ENCODE measurements around the gene SLMAP.

The SLMAP gene

GRCh38 chr3:57755368-57755675 is 787 bp upstream of the SLMAP start:
- peak; percentile 66 for DNase-seq

GRCh38 chr3:57756528-57757401 is 656 bp downstream of the SLMAP start:
- DNase-seq, result peak; percentile 41

- no peak for DNase-seq
Measured at GRCh38 chr3:57757642-57758297, 1.7 kb downstream of the SLMAP start.

GRCh38 chr3:57758686-57759085 is 2.6 kb downstream of the SLMAP start:
- DNase-seq, result no peak

DNA sequence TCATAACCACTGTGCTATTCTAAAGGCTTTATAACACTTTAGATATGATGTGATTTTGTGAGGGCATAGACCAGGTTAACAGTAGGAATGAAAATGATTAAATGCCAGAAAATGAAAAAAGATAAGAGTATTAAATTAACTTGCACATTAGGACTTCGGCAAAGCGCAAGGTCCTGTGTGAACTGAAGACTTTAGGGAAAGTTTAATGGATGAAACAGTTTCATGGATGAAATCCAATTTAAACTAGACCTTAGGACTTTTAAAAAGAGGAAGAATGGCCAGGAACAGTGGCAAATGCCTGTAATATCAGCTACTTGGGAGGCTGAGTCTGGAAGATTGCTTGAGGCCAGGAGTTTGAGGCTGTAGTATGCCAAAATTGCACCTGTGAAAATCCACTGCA is 8.7 kb downstream of the SLMAP start:
- no peak for DNase-seq

GRCh38 chr3:57768595-57768994 is 12.5 kb downstream of the SLMAP start:
- no peak for DNase-seq

DNA sequence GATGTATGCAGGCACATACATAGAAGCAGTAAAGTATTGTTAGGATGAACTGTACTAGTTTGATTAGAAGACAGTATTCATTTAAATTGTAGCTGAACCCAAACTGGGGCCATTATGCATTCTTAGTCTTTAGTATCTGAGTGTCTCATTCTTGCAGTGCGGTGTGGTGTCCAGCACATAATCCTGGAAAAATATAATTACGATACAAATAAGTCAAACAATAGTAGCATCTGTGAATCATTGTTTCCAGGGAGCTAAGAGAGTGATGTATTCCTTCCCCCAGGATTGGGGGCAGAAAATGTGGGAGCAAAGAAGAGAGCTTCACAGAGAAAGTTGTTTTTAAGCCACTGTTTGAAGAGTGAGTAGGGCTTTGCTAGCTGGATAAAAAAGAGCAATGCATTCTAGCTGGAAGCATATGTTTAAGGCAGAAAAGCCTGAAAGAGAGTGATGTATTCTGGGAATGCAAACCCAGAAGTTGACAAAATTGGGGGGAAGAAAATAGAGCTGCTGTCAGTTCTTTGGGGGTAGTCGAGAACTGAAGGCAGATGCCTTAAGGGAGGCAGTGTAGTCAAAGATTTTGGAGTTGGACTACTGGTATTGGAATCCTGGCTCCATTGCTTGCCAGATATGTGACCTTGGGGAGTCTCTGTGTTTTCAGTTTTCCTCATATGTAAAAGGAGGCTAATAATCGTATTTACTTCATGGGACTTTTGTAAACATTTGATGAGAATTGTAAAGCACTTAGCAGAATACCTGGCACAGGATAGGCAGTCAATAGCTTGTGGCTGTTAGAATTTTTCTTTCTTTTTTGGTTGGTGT is 14.1 kb downstream of the SLMAP start:
- no peak for DNase-seq

DNA sequence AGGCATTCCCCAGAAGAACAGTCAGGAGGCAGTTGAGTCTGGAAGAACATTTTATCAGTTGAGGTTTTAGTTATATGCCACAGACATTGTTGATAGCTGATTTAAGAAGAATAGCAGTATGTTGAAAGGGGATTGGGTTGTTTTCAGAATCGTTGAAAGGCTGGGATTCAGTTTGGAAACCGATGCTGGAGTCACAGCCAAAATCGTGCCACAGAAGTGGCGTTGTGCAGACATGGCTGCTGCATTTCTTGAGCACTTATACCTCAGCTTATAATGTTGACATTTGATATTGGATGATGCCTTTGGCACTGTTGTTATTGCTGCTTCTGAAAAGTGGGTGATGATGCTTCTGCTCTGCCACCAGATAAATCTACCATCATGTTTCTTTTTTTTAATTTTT is 16.1 kb downstream of the SLMAP start:
- DNase-seq, result no peak

- DNase-seq, result no peak
Measured at GRCh38 chr3:57777774-57778173, 21.7 kb downstream of the SLMAP start.

GRCh38 chr3:57778494-57778893 is 22.4 kb downstream of the SLMAP start:
- DNase-seq, result peak; percentile 71

GRCh38 chr3:57779666-57780065 is 23.6 kb downstream of the SLMAP start:
- DNase-seq, result no peak

- DNase-seq, result no peak
Measured at GRCh38 chr3:57783186-57784088, 27.3 kb downstream of the SLMAP start.

DNA sequence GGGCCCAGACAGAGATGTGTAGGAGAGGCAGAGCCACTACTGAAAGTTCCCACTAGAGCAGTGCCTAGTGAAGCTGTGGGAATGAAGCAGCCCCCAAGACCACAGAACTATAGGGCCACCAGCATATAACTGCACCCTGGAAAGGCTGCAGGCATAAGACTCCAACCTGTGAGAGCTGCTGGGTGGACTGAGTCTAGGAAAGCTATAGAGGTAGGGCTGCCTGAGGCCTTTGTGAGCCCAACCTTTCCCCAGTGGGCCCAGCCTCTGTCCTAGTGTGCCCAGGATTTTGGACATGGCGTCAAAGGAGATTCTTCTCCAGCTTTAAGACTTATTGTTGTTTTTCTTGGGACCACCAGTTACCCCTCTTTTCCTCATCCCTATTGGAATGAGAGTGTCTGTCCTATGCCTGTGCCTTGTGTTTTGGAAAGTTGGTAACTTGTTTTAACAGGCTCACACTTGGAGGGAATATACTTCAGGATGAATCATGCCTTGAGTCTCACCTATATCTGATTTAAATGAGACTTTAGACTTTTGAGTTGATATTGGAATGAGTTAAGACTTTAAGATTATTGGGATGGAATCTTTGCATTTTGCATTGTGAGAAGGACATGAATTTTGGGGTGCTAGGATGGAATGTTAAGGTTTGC is 28.1 kb downstream of the SLMAP start:
- DNase-seq, result no peak

DNA sequence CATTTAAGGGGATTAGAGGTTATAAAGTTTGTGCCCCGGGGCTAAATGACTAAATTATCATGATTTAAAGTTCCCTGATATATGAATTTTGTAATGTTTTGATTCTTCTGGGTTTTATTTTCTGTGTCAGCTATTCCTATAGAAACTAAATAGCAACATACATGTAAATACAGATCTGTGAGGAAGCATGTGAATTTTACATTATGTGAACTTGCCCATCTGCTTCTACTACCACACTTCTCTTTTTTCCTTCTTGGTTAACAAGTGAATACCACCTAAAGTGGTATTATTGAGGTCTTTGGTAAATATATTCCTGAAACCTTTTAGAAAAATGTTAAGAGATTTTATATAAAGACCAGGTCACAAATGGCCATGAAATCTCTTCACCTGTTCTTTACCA is 29.3 kb downstream of the SLMAP start:
- no peak for DNase-seq

DNA sequence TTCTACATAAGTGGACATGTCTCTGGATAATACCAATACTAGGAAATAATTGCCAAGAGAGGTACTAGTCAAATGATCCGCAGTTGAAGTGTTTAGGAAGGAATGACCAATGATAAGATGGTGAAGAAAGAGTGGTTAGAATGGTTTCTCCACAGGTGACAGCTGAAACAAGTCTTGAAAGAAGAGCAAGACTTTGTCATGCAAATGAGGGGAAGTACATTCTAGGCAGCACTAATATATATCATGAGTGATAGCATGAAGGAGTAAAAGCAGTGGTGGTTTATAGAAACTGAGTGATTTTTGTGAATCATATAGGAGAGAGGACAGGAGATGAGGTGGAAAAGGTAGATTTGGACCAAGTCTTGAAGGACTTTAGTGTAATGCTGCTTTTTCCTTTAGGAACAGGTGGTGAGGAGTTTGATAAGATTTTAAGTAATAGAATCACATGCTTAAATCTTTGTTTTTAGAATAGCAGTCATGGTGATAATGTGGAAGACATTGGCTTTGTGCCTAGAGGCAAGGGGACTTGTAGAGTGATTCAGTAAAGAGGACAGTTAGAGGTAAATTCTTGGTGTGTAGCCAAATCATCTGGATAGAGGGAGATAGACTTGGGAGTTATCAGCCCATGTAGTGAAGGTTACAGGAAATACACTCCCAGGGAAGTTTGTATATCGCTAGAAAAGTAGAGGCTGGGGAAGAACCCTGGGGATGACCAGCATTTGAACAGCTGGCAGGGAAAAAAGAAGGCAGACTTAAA is 31.9 kb downstream of the SLMAP start:
- DNase-seq, result no peak

DNA sequence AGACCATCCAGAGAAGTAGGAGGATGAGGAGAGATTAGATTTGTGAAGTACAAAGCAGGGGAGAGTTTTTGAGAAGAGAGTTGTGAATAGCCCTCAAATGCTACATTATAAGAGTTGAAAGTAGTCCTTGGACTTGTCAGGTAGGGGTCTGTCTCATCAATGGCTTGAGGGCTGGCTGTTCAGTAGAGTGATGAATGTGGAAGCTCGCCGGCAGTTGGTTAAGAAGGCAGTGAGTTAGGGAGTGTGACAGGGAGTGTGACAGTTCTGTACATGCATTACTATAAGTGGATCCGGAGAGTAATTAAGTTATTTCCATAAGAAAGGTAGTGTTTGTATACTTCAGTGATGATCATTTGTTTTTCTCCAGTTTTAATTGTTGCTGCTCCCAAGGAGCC is 32.5 kb downstream of the SLMAP start:
- no peak for DNase-seq

- DNase-seq, result peak; percentile 84
Measured at GRCh38 chr3:57791245-57791644, 35.1 kb downstream of the SLMAP start.

DNA sequence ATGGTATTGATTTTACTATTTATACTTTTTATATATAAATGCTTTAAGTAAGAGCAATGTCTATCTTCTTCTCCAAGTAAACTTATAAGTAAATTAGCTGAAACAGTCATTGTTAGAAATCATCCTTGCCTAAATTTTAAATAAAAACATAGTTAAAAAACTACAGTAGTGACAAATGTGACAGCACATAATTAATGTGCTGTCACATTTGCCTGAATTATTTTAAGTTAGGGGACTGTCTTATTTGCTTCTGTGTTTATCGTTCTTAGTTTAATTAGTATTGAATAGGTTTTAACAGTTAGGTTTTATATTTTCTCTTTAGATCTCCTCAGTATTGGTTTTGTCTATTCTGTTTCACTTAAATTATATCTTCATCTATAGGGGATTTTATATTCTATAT is 36.1 kb downstream of the SLMAP start:
- DNase-seq, result no peak

DNA sequence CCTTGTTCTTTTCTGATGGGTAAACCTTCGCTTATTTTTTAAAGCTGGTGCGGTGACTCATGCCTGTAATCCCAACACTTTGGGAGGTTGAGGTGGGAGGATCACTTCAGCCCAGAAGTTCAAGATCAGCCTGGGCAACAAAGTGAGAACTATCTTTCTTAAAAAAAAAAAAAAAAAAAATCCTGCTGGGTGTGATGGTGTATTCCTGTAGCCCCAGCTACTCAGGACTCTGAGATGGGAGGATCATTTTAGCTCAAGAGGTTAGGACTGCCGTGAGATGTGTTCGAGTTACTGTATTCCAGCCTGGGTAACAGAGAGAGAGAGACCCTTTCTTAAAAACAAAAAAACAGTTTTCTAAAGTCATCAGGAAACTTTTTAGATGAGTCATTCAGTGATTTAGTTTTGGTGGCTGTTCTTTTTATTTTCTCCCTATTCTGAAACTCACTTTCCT is 37.7 kb downstream of the SLMAP start:
- no peak for DNase-seq

- DNase-seq, result no peak
Measured at GRCh38 chr3:57794501-57794900, 38.4 kb downstream of the SLMAP start.

- no peak for DNase-seq
Measured at GRCh38 chr3:57794951-57795350, 38.8 kb downstream of the SLMAP start.

Data from inflammatory macrophage treated with lipopolysaccharide for 4 hours (primary cell).